Mononuclear cell (primary cell): Measurements from ENCODE around the gene TMEM164. TPM values are rescaled to one million over a fixed set of nuclear protein-coding genes. Genes with fewer than 3 reads are reported as not detected.
"Not testable (repeated sequence)": the region's sequence is repeated elsewhere in the genome, so short reads cannot be mapped to it uniquely, and the experiment has no call there.

Source experiments
- H3K27me3 ChIP-seq: 2 replicates; pipeline ENCODE4 v1.6.0; 2011; ENCODE audit warnings: low read length, control low read depth; ENCODE audit not compliant: insufficient read depth
- H3K4me1 ChIP-seq: 2 replicates; pipeline ENCODE4 v1.5.1; 2011; ENCODE audit warnings: mild to moderate bottlenecking, low read length, control low read depth; ENCODE audit not compliant: insufficient read depth
- H3K4me3 ChIP-seq: 2 replicates; pipeline ENCODE4 v1.5.1; 2011; ENCODE audit warnings: mild to moderate bottlenecking, low read length, moderate library complexity
- H3K9me3 ChIP-seq: 2 replicates; pipeline ENCODE4 v1.5.1; 2011; ENCODE audit warnings: low read depth, mild to moderate bottlenecking, control low read depth, low read length
- total RNA-seq: library from RNA; depleted of rRNA; stranded (reverse); fragments of >200 nt; gene quantifications from one replicate; pipeline ENCODE4 v1.2.3, GENCODE V29; 2012

Gene TMEM164
- total RNA-seq, result 13.5 TPM

DNA sequence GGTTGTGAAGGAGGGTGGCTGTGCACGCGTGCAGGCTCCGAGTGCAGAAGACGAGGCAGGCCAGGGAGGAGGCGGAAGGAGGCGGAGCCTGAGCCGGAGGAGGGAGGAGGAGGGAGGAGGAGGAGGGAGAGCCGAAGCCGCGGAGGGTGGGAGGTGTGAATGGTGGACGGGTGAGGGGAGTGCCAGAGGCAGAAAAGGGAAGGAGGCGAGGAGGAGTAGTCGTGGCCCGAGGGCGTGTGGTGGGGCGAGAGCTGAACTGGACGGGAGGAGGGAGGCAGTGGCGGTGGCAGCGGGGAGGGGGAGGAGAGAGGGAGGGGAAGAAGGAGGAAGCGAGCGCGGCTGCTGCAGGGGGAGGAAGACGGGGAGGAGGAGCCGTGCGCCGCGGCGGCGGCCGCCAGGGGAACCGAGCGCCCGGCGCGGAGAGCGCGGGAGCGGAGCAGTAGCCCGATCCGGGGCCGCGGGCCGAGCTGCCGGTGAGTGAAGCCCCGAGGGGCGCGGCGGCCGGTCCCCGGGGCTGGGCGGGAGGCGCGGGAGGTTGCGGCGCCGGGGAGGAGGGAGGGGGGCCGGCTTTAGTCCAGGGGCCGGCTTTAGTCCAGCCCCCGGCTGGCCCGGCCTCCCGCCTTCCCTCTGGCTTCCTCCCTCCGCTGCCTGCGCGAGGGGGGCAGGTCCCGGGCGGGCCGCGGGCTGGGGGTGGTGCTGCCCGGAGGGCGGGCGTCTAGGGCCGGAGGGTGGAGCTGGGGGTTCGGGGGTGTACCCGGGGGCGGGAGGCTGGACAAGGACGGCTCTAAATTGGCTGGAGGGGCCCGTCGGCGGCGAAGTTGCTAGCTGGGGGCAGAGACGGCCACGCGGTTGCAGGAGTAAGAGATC lies at the start of gene TMEM164:
Gene TMEM164, plus strand, starts transcription at position 815 of the 867 bp plus-strand sequence. CDS start 661 bp downstream, outside the sequence.
- Histone ChIP-seq H3K4me3 (peak within 1 kb of the TSS; percentile 51), H3K4me1 (peaks cover 43% of the 10 kb centered on the region), H3K27me3 (no peaks in the 10 kb centered on the region), H3K9me3 (no peaks in the 10 kb centered on the region)

- Histone ChIP-seq H3K4me1 (peaks cover 6% of the 10 kb centered on the region), H3K9me3 (no peaks in the 10 kb centered on the region), H3K4me3 (no peak overlapping the region), H3K27me3 (no peaks in the 10 kb centered on the region)
These were observed 48.6 kb upstream of the TMEM164 start for GRCh38 chrX:109954333-109954732.

DNA sequence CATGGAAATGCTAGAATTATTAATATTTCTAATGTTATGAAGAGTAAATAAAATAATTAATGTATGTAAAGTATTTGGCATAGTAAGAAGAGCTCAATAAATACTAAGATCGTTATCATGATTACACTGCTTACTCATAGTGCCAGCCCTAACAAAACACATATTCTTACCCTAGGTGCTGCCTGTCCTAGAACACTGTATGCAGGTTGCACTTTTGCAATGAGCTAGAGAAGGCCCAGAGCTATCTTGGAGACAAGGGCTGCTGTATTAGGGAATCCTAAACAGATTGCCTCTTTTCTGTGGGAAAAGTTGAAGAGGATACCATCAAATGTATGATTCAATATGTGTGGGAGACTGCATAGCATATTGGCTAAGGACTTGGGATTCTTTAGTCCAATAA lies 48.0 kb upstream of the TMEM164 start:
- Histone ChIP-seq H3K27me3 (no peaks in the 10 kb centered on the region), H3K4me3 (no peak overlapping the region), H3K4me1 (peaks cover 6% of the 10 kb centered on the region), H3K9me3 (no peaks in the 10 kb centered on the region)

GRCh38 chrX:109958266-109958665 lies 44.6 kb upstream of the TMEM164 start:
- peaks cover 6% of the 10 kb centered on the region for H3K4me1 ChIP-seq
- H3K9me3 ChIP-seq, result no peaks in the 10 kb centered on the region
- no peak overlapping the region for H3K4me3 ChIP-seq
- no peaks in the 10 kb centered on the region for H3K27me3 ChIP-seq

GRCh38 chrX:109959356-109959871 lies 43.5 kb upstream of the TMEM164 start:
- peaks cover 6% of the 10 kb centered on the region for H3K4me1 ChIP-seq
- no peak overlapping the region for H3K4me3 ChIP-seq
- H3K27me3 ChIP-seq, result no peaks in the 10 kb centered on the region

DNA sequence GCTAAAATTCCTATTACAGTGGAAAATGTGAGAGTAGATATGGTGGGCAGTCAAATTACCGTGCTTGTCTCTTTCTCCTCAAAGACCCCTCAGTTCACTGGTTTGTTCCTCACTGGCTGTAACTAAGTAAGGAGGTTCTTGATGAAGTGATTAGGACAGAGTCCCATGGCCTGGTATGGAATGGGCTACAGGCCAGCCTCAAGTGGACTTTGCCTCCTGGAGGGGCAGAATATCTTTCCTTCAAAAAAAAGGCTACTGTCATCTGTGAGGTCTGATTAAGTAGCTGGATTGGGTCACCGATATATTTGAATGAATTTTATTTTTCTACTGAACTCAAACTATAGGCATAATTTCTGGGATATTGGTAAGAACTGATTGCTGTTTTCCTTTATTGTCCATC lies 38.5 kb upstream of the TMEM164 start:
- Histone ChIP-seq H3K4me1 (no peaks in the 10 kb centered on the region), H3K4me3 (no peak overlapping the region), H3K9me3 (no peaks in the 10 kb centered on the region), H3K27me3 (no peaks in the 10 kb centered on the region)

More at GRCh38 chrX:109959356-109959871, 43.5 kb upstream of the TMEM164 start:
- no peaks in the 10 kb centered on the region for H3K9me3 ChIP-seq

DNA sequence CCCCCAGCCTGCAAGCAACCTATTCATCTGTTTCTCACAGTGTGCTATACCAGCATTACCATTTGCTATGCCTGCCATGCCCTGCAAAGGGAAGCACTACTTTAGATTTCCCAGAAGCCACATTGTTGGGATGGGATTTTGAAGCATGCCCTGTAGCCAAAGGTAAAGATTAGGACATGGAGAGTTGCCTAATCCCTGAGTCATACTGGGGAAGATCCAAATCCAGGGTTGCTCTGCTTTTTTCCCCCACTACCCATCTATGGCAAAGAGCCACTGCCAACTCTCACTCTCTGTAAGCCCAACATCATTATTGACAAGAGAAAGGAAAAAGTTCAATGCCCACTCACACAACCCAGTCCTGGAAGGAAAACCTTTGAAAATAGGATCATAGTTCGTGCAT lies 36.7 kb upstream of the TMEM164 start:
- no peaks in the 10 kb centered on the region for H3K27me3 ChIP-seq
- no peaks in the 10 kb centered on the region for H3K4me1 ChIP-seq
- no peak overlapping the region for H3K4me3 ChIP-seq
- no peaks in the 10 kb centered on the region for H3K9me3 ChIP-seq

DNA sequence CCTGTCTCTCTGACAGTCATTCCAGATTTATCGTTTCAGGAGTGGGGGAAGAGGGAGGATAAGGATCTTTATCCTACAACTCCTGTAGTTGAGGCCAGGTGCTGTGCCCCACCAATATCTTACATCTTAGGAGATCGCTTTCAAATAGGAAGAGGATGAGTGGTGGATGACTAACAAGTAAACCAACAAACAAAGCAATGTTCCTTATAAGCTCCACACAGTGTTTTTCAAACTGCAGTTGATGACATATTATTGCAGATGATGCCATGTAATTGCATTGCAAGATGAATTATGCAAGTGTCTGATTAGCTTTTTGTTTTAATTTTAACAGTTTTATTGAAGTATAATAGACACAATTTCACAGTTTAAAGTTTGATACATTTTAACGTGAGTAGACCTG lies 35.8 kb upstream of the TMEM164 start:
- H3K4me3 ChIP-seq, result no peak overlapping the region
- H3K4me1 ChIP-seq, result no peaks in the 10 kb centered on the region
- no peaks in the 10 kb centered on the region for H3K27me3 ChIP-seq
- no peaks in the 10 kb centered on the region for H3K9me3 ChIP-seq

DNA sequence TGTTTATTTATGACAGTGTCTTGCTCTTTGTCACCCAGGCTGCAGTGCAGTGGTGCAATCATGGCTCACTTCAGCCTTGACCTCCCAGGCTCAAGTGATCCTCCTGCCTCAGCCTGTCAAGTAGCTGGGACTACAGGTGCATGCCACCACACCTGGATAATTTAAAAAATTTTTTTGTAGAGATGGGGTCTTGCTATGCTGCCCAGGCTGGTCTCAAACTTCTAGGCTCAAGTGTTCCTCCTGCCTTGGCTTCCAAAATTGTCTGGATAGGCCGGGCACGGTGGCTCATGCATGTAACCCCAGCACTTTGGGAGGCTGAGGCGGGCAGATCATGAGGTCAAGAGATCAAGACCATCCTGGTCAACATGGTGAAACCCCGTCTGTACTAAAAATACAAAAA lies 32.1 kb upstream of the TMEM164 start:
- not testable (repeated sequence) for H3K9me3 ChIP-seq, H3K4me3 ChIP-seq

GRCh38 chrX:109974906-109975655 lies 27.8 kb upstream of the TMEM164 start:
- no peaks in the 10 kb centered on the region for H3K27me3 ChIP-seq

More for the DNA sequence above, 32.1 kb upstream of the TMEM164 start:
- not testable (repeated sequence) for H3K27me3 ChIP-seq, H3K4me1 ChIP-seq

GRCh38 chrX:109985210-109985609 lies 17.7 kb upstream of the TMEM164 start:
- H3K4me3 ChIP-seq, H3K9me3 ChIP-seq, H3K4me1 ChIP-seq, H3K27me3 ChIP-seq: not testable (repeated sequence)

More at GRCh38 chrX:109974906-109975655, 27.8 kb upstream of the TMEM164 start:
- Histone ChIP-seq H3K4me3 (no peak overlapping the region), H3K4me1 (no peaks in the 10 kb centered on the region), H3K9me3 (no peaks in the 10 kb centered on the region)

DNA sequence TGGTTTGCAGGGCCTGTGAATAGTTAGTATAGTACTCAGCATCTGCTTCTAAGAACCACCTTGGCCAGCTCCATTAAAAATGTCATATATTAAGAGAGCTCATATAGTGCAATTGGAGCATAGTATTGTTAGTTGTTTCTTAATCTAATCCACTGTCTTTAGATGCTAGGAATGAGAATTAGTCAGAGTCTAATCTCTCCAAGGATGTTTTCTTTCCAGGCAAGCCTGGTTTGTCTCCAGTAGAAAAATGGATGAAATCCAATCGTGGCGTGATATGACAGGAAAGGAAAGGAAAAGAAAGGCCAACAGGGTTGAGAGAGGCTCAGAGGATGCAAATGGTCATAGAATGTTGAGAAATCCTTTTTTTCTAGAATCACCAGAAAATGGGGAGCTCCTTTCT lies 15.0 kb upstream of the TMEM164 start:
- no peaks in the 10 kb centered on the region for H3K9me3 ChIP-seq
- peaks cover 4% of the 10 kb centered on the region for H3K4me1 ChIP-seq
- no peak overlapping the region for H3K4me3 ChIP-seq
- no peaks in the 10 kb centered on the region for H3K27me3 ChIP-seq

DNA sequence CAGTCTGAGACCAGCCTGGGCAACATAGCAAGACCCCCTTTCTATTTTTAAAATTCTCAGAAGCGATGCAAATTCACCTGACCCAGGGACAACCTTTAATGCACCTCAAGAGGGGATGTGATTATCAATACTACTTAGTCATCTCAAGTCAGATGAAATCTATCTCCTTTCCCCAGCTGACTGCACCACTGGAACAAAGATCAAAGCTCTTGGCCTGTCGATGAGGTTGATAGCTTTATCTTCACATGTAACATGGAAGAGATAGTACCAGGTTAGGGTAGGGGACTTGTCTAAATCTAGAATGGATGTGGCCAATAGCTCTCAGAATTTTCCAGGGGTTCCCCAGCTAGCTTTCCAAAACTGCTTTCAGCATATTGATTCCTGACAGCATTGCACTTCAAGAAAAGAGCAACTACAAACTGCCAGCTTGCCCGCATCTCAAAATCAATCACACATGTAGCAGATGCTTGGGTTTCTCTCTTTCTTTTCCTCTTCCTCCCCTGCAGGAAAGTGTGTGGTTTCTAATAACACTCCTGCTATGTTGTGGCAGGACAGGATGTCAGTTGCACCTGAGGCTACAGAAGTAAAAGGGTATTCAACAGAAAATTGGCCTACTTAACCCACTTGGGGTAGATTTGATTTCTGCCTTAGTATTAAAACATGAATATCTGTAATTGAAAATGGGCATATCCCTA lies 12.2 kb upstream of the TMEM164 start:
- Histone ChIP-seq H3K4me3 (no peak overlapping the region), H3K27me3 (no peaks in the 10 kb centered on the region), H3K9me3 (no peaks in the 10 kb centered on the region), H3K4me1 (peaks cover 4% of the 10 kb centered on the region)

- Histone ChIP-seq H3K27me3 (no peaks in the 10 kb centered on the region), H3K4me3 (no peak overlapping the region), H3K4me1 (peaks cover 4% of the 10 kb centered on the region), H3K9me3 (no peaks in the 10 kb centered on the region)
These were observed 10.7 kb upstream of the TMEM164 start for GRCh38 chrX:109992203-109992602.

GRCh38 chrX:109995155-109995554 lies 7.8 kb upstream of the TMEM164 start:
- Histone ChIP-seq H3K27me3 (no peaks in the 10 kb centered on the region), H3K9me3 (no peaks in the 10 kb centered on the region), H3K4me1 (peaks cover 4% of the 10 kb centered on the region), H3K4me3 (no peak overlapping the region)
